K562 (cell line): Measurements from ENCODE around the gene ANAPC4. TPM values are rescaled to one million over a fixed set of nuclear protein-coding genes. Genes with fewer than 3 reads are reported as not detected.

ENCODE experiments used
- BCOR ChIP-seq: fragments of 450-650 bp; IDR thresholded peaks from 2 replicates; pipeline ENCODE4 v1.6.1; 2016
- BMI1 ChIP-seq: fragments of 150-350 bp; IDR thresholded peaks from 2 replicates; pipeline ENCODE4 v1.6.1; 2014; ENCODE audit warnings: low read length
- CBX1 ChIP-seq: sonication (generic); IDR thresholded peaks from 2 replicates; pipeline ENCODE4 v1.6.1; 2016; ENCODE audit warnings: antibody characterized with exemption, low read depth, mild to moderate bottlenecking
- CC2D1A ChIP-seq: fragments of 450-650 bp; IDR thresholded peaks from 2 replicates; pipeline ENCODE4 v1.6.1; 2017; ENCODE audit warnings: mild to moderate bottlenecking
- CCAR2 ChIP-seq: fragments of 200-400 bp; formaldehyde crosslinking; IDR thresholded peaks from 2 replicates; pipeline ENCODE4 v1.6.1; 2017; ENCODE audit warnings: mild to moderate bottlenecking, low read depth, low read length
- CHD1 ChIP-seq: fragments of 200-600 bp; sonication (generic); IDR thresholded peaks from one replicate; pipeline ENCODE4 v1.6.1; 2012; ENCODE audit warnings: mild to moderate bottlenecking, moderate library complexity, low read length, inconsistent platforms
- EHMT2 ChIP-seq: fragments of 450-650 bp; IDR thresholded peaks from 2 replicates; pipeline ENCODE4 v1.6.1; 2018; ENCODE audit warnings: antibody characterized with exemption
- FOXJ2 ChIP-seq: fragments of 200-800 bp; sonication (Bioruptor generic); IDR thresholded peaks from 2 replicates; pipeline ENCODE4 v1.6.1; 2016; ENCODE audit warnings: missing genetic modification characterization, missing compliant biosample characterization
- HIVEP1 ChIP-seq: fragments of 250-450 bp; sonication (Bioruptor Pico); IDR thresholded peaks from 2 replicates; pipeline ENCODE4 v1.4.0; 2020; ENCODE audit warnings: mild to moderate bottlenecking
- KLF13 ChIP-seq: fragments of 450-650 bp; IDR thresholded peaks from 2 replicates; pipeline ENCODE4 v1.6.1; 2016; ENCODE audit warnings: missing genetic modification characterization, low read depth, mild to moderate bottlenecking, missing compliant biosample characterization, moderate library complexity, borderline replicate concordance
- KLF16 ChIP-seq: IDR thresholded peaks from 2 replicates; pipeline ENCODE4 v1.6.1; 2016; ENCODE audit warnings: antibody characterized with exemption
- MEF2A ChIP-seq: IDR thresholded peaks from 2 replicates; pipeline ENCODE4 v1.6.1; 2011; ENCODE audit warnings: low read depth, mild to moderate bottlenecking, low read length, moderate library complexity; ENCODE audit not compliant: control insufficient read depth
- NBN ChIP-seq: fragments of 450-650 bp; IDR thresholded peaks from 2 replicates; pipeline ENCODE4 v1.6.1; 2016; ENCODE audit warnings: low read depth, mild to moderate bottlenecking
- POLR2A ChIP-seq: fragments of 450-650 bp; conservative IDR thresholded peaks from 2 replicates; pipeline ENCODE4 v1.6.1; 2016
- RAD21 ChIP-seq, 2 experiments: fragments of 250-450 bp in 1 of 2; fragments of 450-650 bp in 1 of 2; sonication (Bioruptor Pico) in 1 of 2; formaldehyde crosslinking in 1 of 2; IDR thresholded peaks in 1 of 2; conservative IDR thresholded peaks in 1 of 2; 2 replicates each; pipeline versions ENCODE4 v1.4.0 to v1.8.0; 2020 to 2022; ENCODE audit warnings: mild to moderate bottlenecking in 2 of 2, moderate library complexity in 1 of 2
- RAD51 ChIP-seq: fragments of 450-650 bp; IDR thresholded peaks from 2 replicates; pipeline ENCODE4 v1.7.1; 2016; ENCODE audit warnings: low read depth, mild to moderate bottlenecking, borderline replicate concordance
- RB1 ChIP-seq: fragments of 450-650 bp; IDR thresholded peaks from 2 replicates; pipeline ENCODE4 v1.6.1; 2017; ENCODE audit warnings: low read depth, mild to moderate bottlenecking
- SMAD4 ChIP-seq: fragments of 250-450 bp; sonication (Bioruptor Pico); conservative IDR thresholded peaks from 2 replicates; pipeline ENCODE4 v1.8.0; 2021; ENCODE audit warnings: inconsistent platforms, mild to moderate bottlenecking, moderate library complexity
- USF2 ChIP-seq: sonication (generic); formaldehyde crosslinking; IDR thresholded peaks from 2 replicates; pipeline ENCODE4 v1.5.0; 2020; ENCODE audit warnings: missing genetic modification reagents
- ZNF165 ChIP-seq: fragments of 250-450 bp; sonication (Bioruptor Pico); IDR thresholded peaks from 2 replicates; pipeline ENCODE4 v1.4.0; 2020; ENCODE audit warnings: borderline replicate concordance
- ZNF324 ChIP-seq: fragments of 250-450 bp; sonication (Bioruptor Pico); IDR thresholded peaks from 2 replicates; pipeline ENCODE4 v1.4.0; 2020; ENCODE audit warnings: mild to moderate bottlenecking
- ZNF778 ChIP-seq: fragments of 450-650 bp; formaldehyde crosslinking; IDR thresholded peaks from 2 replicates; pipeline ENCODE4 v1.4.0; 2020; ENCODE audit warnings: mild to moderate bottlenecking, moderate library complexity
- polyA plus RNA-seq, 8 experiments: library from polyadenylated mRNA; depleted of rRNA in 4 of 8; stranded (reverse) in 5 of 8; unstranded in 3 of 8; fragments of >200 nt; fragmentation: Nextera tagmentation in 2 of 8; fragmentation: Illumina TruSeq in 1 of 8; extraction: Ambion mirVana in 2 of 8; extraction: Trizol in 1 of 8; gene quantifications; 2 replicates each; pipeline versions ENCODE4 v1.2.1 to v1.2.3, GENCODE V29; 2011 to 2014; ENCODE audit warnings: inconsistent platforms in 1 of 8, missing spikeins in 1 of 8
- total RNA-seq, 7 experiments: library from RNA; depleted of rRNA in 6 of 7; stranded (reverse); fragments of >200 nt in 6 of 7; fragmentation: Illumina TruSeq in 2 of 7; extraction: Trizol in 2 of 7; gene quantifications; 2 replicates each; pipeline versions ENCODE4 v1.2.1 to v1.2.3, GENCODE V29; 2011 to 2021; ENCODE audit warnings: low replicate concordance in 1 of 7
- TF ChIP-seq, protein P1 (sequence below): sonication (generic); formaldehyde crosslinking; IDR thresholded peaks from 2 replicates; pipeline ENCODE4 v1.8.1; 2023; ENCODE audit warnings: mild to moderate bottlenecking, missing genetic modification reagents
- TF ChIP-seq, protein P2 (sequence below): fragments of 450-650 bp; IDR thresholded peaks from 2 replicates; pipeline ENCODE4 v1.7.1; 2018; ENCODE audit warnings: mild to moderate bottlenecking, low read depth; ENCODE audit not compliant: partially characterized antibody

Gene ANAPC4
- total and polyA plus RNA-seq, 9 of the 15 experiments (the other 6 are each of a cell fraction or from before 2014, with no cell fraction given), result 23.9 to 47.0 (median 31.9) TPM

DNA sequence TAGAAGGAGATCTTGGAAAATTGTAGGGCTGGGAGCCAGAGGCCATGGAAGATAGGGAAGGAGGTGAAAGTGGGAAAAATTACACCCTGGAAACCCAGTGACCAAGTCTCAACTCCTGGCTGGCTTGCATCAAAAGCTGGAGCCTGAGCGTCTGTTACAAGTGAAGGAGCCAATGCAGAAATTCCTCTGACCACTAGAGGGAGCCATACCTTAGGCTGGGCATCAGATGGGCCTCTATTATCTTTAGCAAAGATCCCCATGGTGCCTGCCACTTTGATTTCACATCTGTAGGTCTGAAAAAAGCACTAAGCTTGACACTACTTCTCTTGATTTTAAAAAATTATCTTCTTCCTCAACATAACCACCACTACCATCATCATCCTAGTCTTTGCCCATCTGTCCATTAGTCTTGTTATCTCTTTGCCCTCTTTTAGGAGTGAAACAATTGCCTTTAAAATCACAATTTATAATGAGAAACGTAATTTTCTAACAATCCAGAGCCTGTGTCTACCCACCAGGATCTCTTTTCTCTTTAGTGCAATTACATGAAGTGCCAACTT is 62.9 kb downstream of the ANAPC4 start (continued):
- TF ChIP-seq, protein P1, sequence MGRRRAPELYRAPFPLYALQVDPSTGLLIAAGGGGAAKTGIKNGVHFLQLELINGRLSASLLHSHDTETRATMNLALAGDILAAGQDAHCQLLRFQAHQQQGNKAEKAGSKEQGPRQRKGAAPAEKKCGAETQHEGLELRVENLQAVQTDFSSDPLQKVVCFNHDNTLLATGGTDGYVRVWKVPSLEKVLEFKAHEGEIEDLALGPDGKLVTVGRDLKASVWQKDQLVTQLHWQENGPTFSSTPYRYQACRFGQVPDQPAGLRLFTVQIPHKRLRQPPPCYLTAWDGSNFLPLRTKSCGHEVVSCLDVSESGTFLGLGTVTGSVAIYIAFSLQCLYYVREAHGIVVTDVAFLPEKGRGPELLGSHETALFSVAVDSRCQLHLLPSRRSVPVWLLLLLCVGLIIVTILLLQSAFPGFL (CRISPR knock-in tag), result no peak
- TF ChIP-seq MEF2A (no peak), KLF13 (tag) (no peak), RAD21 (CRISPR knock-in tag; conservative IDR thresholded peaks at IDR 0.05 in 1 of 2, IDR thresholded peaks at IDR 0.05 in 1 of 2) (peak; percentile 46 to 68), BMI1 (no peak), POLR2A (no peak), CCAR2 (no peak), SMAD4 (CRISPR knock-in tag) (no peak), CC2D1A (peak; percentile 28; the same call in 1 of the 2 replicates), ZNF165 (CRISPR knock-in tag) (no peak), CBX1 (no peak), CHD1 (no peak), USF2 (CRISPR knock-in tag) (peak; percentile 70), NBN (no peak), BCOR (no peak), ZNF324 (CRISPR knock-in tag) (no peak), HIVEP1 (CRISPR knock-in tag) (no peak), KLF16 (0 out of 2 replicates have a peak, but pooled peaks have one; percentile 16), RB1 (0 out of 2 replicates have a peak, but pooled peaks have one; percentile 23), ZNF778 (CRISPR knock-in tag) (no peak), RAD51 (peak; percentile 30; the same call in 1 of the 2 replicates), FOXJ2 (tag) (no peak), EHMT2 (0 out of 2 replicates have a peak, but pooled peaks have one; percentile 16)
- TF ChIP-seq, protein P2, sequence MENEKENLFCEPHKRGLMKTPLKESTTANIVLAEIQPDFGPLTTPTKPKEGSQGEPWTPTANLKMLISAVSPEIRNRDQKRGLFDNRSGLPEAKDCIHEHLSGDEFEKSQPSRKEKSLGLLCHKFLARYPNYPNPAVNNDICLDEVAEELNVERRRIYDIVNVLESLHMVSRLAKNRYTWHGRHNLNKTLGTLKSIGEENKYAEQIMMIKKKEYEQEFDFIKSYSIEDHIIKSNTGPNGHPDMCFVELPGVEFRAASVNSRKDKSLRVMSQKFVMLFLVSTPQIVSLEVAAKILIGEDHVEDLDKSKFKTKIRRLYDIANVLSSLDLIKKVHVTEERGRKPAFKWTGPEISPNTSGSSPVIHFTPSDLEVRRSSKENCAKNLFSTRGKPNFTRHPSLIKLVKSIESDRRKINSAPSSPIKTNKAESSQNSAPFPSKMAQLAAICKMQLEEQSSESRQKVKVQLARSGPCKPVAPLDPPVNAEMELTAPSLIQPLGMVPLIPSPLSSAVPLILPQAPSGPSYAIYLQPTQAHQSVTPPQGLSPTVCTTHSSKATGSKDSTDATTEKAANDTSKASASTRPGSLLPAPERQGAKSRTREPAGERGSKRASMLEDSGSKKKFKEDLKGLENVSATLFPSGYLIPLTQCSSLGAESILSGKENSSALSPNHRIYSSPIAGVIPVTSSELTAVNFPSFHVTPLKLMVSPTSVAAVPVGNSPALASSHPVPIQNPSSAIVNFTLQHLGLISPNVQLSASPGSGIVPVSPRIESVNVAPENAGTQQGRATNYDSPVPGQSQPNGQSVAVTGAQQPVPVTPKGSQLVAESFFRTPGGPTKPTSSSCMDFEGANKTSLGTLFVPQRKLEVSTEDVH, result no peak
